NK-92 (cell line): ENCODE data around the gene ELK4.

Experiments used
- DNase-seq: peaks from one replicate; lab custom pipeline; 2025; ENCODE audit not compliant: unreplicated experiment; lab: John Stamatoyannopoulos, UW

The ELK4 gene

DNA sequence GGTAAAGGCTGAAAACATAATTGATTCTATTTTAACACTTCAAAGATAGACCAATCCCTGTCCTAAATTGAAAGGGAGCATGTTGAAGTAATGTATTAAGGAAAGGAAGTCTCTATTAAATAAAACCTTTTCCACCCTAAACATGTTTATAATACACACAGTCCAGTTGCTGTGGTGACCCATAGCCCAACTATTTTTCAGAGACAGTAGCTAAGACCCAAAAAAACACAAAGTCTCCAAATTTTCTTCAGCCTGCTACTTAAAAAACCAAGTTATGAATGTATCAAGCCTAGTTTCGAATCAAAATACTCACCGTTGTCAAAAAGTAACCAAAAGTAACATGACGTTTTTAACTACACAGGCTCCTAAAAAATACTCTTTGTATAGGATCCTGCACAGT lies 1.6 kb downstream of the ELK4 start:
- no peak for DNase-seq

DNA sequence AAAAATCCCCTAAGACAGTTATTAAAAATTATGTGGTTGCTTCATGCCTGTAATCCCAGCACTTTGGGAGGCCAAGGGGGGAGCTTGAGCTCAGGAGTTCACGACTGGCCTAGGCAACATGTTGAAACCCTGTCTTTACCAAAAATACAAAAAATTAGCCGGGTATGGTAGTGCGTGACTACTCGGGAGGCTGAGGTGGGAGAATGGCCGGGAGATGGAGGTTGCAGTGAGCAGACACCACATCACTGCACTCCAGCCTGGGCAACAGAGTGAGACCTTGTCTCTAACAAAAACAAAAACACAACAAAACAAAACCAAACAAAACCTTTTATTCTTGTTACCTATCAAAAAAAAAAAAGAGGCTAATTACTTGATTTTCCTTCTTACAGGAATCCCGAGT lies 2.1 kb downstream of the ELK4 start:
- no peak for DNase-seq

- no peak for DNase-seq
These were observed 3.9 kb downstream of the ELK4 start for GRCh38 chr1:205627956-205628355.

- no peak for DNase-seq
These were observed 5.6 kb downstream of the ELK4 start for GRCh38 chr1:205626216-205626615.

- no peak for DNase-seq
These were observed 8.2 kb downstream of the ELK4 start for GRCh38 chr1:205623646-205624045.

DNA sequence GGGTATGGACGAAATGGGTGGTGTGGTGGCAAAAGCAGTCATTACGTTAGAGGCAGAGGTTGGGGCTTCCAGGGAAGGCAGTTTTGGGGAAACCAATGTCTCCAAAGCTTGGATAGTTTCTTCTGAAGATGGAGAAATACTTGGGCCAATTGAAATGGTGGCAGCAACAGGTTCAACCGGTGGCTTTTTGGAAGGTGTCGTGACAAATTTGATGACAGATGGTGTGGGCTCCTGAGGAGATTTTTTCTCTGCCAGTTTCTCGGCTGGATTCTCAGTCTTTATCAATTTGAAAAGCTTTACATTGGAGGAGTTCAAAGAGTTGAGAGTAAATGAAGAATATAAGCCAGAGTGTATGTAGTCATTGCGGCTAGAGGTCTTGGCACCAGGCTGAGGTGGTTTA lies 11.5 kb downstream of the ELK4 start:
- DNase-seq = no peak

DNA sequence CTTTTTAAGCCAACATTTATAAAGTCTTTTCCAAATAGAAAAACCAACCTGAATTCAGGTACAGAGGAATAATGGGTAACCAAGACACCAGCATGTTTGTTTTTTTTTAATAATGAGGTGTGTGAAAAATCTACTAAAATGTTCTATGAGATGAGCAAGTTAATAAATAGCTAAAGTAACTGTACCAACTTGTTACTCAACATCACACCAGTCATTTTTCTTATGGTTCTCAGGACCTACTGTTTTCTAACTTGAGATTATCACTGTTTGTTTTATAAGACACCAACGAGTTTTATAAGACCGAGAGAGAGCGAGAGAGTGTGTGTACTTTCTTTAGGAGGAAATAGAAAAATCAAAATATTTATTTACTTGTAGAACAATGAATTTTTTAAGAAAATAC lies 12.4 kb downstream of the ELK4 start:
- no peak for DNase-seq

GRCh38 chr1:205616563-205617293 lies 15.1 kb downstream of the ELK4 start:
- no peak for DNase-seq

DNA sequence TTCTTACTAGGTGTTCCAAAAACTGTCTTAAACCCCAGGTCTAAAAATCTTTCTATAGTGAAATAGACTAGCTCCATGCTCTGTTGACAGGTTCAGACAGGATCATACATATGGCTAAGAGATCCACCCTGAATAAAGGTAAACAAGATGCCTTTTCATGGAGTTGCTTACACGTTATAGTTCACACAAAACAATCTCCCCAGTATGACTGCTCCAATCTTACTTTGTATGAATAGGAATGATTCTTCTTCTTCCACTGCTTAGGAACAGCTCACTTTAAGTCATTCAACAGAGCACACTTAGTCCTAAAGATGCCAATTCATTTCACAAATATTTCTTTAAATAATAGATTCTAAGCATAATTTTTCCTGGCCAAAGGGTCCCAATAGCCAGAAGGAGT lies 16.0 kb downstream of the ELK4 start:
- DNase-seq = no peak

DNA sequence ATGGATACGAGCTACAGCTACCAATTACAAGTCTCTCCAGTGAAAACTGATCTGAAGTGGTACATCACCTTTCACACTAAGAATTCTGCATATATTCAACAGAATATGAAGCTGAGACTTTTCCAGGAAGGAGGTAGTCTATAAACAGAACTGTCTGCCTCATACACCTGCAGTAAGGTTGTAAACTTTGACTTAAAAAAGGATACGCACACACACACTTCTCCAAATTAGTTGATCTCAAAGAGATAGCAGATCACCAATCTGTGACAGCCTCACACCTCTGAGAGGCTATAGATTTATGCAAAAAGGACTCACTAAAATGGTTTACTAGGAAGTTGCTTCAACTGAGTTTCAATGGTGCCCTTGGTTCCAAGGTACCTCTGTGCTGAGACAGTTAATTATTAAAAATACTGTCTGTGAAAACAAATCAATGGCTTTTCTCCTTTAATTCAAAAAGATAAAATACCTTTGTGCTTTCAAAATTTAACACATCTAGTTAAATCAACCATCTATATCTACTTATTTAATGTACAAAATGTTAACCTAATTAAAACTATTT lies 17.9 kb downstream of the ELK4 start:
- DNase-seq = no peak

DNA sequence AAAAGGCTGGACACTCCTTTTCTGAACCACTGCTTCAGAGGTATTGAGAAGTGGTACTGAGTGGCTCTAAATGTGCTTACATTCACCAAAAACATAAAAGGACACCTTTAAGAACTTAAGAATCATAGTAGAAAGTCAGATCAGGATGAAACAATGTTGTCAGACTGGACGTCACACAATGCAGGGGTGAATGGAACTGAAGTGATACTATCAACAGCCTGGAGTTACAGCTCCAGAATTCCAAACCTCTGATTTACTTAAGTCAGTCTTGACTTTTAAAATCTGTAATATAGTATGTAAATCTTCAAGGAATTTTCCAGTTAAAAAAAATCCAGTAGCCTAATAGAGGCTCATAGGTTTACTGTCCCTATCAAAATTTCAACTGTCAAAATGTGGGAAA lies 19.3 kb downstream of the ELK4 start:
- no peak for DNase-seq

DNA sequence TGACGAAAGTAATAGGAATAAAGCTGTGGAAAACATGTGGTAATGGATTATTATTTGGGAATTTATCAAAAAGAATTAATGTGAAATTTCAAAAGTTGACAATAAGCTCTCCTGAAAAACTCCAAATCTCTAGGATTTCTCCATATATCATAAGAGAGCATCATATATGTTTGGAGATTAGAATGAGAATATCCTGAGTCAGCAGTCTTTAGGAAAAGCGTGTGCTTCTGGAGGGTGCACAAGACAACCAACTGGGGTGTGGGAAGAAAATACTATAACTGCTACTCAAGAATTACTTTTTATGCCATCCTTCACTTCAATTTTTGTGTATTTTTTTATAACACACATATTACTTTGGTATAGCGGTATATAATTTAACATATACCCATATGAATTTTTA lies 19.7 kb downstream of the ELK4 start:
- DNase-seq = no peak

DNA sequence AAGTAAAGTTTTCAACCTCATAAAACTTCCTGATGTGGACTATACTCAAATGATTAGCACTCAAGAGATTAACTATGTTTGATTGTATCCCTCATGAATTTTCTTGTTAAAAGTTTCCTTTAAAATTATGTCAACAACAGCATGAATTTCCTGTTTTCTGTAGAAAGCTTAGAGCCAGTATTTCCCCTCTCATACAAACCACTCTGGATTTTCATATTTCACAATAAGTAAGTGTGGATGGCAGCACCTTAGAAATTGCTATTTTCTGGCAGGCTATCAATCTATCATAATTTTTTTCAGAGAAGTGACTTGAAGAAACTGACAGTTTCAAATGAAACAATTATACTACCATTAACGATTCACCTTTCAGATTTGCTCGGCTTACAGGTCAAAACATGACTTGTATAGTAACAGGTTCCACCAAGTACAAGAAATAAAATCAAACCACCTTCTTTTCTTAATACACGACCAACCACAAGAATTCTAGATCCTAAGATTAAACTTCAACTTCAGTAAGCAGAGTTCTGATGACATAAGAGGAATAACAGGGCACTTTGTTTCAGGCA lies 20.8 kb downstream of the ELK4 start:
- no peak for DNase-seq

DNA sequence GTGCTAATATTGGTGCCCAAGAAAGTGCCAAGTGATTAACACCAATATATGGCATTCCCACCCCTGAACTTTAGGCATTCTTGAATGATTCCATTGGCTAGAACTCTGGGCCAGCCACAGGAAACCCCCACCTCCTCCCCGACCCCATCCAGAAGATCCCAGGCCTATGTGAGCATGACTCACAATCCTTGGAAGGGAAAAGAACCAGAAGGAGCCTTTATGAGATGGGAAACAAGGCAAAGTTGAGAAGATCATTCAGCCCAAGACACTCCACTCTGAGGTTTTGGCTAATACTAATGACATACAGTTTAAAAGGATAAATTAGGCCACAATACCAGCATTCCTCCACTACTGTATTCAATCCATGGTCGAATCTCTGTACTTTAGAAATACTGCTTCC lies 21.8 kb downstream of the ELK4 start:
- DNase-seq = no peak

DNA sequence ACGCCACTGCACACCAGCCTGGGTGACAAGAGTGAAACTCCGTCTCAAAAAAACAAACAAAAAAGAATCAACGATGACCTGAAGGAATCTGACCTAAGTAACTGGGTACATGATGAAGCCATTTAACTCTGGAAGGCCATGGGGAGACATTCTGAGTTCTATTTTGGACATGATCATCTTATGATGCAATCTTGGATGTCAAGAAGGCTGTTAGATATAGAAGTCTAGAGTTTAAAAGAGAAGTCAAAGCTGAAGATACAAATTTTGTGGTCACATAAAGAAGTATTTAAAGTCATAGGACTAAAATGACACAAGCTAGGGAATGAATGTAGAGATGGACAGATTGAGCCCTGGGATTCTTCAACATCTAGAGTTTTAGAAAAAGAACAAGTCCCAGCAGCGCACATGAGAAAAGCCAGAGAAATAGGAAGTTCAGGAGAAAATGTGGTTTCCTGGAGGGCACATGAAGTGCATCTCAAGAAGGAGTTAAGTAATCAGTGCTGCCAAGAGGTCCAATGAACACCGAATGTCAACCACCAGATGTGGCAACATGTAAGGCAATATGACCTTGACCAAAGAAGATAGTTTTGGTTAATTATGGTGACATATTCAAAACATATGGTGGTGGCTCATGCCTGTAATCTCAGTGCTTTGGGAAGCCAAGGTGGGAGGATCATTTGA lies 26.8 kb downstream of the ELK4 start:
- no peak for DNase-seq

GRCh38 chr1:205604059-205604458 lies 27.8 kb downstream of the ELK4 start:
- no peak for DNase-seq

DNA sequence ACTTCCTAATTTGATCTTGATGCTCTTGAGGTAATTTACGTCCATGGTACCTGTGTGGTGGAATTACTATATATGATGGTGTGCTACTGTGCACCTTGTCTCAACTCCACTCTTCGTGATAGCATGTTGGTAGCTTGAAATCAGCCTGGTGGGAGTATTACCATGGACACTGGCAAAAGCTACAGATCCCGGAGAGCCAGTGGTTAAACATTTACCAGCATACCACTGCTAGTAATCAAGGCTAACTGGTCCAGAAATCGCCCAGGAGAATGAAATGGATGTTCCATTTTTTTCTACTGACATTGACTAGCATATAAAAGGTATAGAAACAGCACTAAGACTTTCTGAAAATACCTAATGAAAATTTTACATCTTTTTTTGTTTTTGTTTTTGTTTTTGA lies 30.6 kb downstream of the ELK4 start:
- DNase-seq = no peak

GRCh38 chr1:205600085-205600484 lies 31.7 kb downstream of the ELK4 start:
- no peak for DNase-seq

DNA sequence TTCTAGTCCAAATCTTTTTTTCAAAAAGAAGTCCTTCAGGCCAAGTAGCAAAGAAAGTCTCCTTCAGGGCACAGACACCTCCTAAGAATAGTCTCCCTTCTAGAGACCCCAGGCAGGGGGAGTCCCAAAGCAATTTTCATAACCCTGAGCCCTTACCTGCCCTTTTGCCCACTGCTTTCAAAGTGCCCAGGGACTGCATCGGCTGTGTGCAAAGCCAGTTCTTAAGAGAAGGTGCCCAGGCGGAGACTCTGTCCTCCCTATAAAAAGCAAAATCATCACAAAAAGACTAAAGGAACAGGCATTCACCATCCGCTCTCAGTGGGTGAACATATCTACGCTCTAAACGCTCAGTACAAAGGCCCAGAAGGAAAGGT lies 32.2 kb downstream of the ELK4 start:
- DNase-seq = no peak

- no peak for DNase-seq
These were observed 32.8 kb downstream of the ELK4 start for GRCh38 chr1:205598841-205599668.

DNA sequence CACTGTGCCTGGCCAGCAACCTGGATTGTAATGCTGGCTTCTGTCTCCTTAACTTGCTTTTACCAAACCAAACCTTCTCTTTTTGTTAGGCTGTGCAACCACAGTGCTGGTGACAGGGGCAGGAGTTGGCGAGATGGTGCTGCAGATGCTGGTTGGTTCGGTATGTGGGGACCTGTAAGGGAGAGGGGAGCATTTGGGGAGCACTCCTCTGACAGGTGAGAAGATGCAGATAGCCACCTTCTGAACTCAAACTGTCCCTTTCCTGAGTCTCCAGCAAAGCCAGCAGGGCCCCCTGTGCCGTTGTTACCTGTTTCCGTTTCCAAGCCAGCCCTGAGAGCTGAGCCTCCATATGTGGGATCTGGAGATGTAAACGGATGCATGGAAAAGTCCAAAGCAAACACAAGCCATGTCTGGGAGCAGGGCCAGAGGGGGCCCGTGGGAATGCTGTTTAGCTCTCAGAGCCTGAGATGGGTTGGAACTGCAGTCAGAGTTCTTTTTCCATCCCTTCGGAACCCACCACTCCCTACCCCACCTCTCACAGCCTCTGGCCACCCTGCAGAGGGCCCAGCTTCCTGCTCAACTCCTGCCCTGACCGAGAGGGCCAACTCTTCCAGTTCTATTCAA lies 34.0 kb downstream of the ELK4 start:
- DNase-seq = no peak
